Measurements from ENCODE around the gene ANKFN1. TPM values are rescaled to one million over a fixed set of nuclear protein-coding genes. Genes with fewer than 3 reads are reported as not detected.

ANKFN1 gene
- total RNA-seq, 1 donor from 2014 or later, result not detected

DNA sequence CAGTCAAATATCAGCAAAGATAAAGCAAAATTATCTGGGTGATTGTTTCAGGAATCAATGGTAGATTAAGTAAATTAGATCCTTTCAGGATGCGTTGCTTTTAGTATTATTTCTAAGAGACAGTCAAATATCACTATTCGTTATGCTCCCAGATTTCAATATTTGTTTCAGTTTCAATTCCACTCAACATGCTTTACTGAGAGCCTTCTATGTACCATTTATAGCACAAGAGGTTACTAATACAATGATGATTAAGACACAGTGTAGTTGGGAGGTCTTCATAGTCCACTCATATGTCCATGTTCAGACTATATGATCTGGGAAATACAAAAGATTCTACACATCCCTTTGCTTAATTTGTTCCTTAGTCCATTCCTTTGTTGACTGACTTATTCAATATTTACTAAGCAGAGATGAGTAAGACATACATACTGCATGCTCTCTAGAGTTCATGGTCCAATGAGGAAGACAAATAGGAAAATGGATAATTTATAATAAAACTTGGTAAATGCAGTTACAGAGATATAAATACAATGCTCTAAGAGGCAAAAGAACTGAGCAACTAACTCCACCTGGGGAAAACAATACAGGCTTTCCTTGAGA is 352.0 kb downstream of the ANKFN1 start:
- DNase-seq (ENCODE audit: low read depth in 2 of 2), result no peak

DNA sequence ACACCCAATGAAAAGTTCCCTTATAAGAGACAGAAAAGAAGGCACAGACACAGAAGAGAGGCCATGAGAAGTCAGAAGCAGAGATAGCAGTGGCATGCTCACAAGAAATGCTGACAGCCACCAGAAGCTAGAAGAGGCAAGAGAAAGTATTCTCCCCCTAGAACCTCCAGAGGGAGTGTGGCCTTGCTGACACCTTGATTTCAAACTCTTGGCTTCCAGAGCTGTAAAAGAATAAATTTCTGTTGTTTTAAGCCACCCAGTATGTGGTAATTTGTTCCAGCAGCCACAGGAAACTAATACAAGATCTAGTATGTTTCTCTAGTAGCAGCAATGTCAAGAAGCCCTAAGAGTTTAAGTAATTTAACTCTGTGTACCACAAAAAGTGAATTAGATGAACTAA is 353.1 kb downstream of the ANKFN1 start:
- DNase-seq (ENCODE audit: low read depth in 2 of 2), result no peak

DNA sequence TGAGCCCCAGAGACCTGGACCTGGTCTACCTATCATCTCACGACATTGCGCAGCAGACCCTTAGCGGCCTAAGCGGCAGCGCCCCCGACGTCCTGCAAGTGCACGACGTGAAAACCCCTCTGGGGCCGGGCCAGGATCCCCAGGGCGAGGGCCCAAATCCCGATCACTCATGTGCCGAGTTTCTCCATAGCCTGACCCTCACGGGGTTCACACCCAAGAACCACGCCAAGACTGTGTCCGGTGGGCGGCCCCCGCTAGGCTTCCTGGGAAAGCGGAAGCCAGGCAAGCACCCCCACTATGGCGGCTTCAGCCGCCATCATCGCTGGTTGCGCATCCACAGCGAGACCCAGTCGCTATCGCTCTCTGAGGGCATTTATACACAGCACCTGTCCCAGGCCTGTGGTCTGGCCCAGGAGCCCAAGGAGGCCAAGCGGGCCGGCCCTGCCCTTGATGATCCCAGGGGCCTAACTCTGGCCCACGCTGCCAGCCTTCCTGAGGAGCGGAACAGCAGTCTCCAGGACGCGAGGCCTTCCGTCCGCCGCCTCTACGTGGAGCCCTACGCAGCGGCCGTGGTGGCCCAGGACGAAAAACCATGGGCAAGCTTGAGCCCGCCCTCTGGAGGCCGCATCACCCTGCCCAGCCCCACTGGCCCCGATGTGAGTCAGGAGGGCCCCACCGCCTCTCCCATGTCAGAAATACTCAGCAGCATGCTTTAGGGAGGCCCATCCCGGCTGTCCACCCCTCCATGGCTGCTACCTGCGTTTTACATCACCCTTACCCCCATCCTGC is 357.5 kb downstream of the ANKFN1 start:
- DNase-seq (ENCODE audit: low read depth in 2 of 2), result no peak

DNA sequence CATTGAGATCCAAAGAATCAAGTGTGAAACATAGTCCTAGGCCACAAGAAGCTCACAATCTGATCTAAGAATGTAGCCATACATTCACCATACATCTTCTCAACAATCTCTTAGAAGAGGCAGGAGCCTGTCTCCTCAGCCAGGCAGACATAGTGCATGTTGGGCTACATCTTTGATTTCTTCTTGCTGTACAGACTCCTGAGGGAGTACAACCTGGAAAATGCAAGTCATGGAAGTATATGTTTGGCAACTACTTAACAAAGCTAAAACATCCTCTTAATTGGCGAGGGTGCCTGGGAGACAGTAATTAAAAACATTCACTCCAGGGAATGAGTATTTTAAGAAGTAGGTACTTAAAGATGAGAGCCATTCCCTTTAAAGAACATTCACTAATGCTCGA is 361.0 kb downstream of the ANKFN1 start:
- no peak for DNase-seq (ENCODE audit: low read depth in 2 of 2)

DNA sequence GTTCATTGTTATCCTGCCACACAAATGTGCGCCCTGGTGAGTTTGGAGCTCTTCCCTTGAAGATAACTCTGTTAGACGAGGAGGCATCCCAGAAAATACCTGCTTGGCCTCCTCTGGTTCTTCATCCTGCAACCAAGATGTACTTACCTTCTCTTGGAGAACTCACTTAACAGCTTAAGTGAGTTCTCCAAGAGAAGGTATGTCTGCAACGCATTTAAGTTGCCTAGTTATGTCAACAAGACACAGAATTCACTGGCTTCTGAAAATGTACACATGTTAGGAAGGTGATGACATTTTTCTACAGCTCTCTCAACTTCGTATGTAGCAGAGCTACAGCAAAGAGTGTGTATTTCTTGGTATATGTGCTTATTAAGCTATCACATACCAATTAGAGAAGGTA is 361.6 kb downstream of the ANKFN1 start:
- no peak for DNase-seq (ENCODE audit: low read depth in 2 of 2)

DNA sequence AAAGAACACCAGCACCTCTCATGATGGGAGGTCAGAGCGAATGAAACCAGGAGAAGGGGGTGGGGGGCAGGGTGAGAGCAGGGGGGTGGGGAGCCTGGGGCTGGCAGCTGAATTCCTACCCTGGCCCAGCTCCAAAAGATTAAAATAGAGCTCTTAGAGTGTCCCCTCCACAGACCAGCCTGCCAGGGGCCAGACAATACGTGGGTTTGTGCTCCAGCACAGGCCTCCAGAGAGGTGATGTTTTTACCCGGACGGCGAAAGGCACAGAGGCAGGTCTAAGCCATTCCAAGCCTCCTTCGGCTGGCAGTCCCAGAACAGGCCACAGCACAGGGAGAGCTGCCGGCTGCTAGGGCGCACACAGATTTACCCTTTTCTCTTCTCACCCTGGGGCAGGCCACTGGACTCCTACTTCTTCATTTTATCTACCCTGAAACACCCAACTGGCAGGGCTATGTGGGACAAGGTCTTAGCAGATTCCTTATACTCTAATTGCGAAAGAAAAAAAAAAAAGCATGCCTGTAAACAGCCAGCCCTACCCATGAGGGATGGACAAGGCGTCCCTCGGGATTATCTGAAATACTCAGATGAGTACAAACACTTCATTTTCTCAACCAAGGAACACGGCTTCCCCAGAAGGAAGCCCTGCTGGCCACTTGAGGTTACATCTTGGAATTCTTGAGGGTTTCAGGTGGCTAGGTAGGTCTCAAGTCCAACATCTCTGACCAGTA is 368.3 kb downstream of the ANKFN1 start:
- no peak for DNase-seq (ENCODE audit: low read depth in 2 of 2)

DNA sequence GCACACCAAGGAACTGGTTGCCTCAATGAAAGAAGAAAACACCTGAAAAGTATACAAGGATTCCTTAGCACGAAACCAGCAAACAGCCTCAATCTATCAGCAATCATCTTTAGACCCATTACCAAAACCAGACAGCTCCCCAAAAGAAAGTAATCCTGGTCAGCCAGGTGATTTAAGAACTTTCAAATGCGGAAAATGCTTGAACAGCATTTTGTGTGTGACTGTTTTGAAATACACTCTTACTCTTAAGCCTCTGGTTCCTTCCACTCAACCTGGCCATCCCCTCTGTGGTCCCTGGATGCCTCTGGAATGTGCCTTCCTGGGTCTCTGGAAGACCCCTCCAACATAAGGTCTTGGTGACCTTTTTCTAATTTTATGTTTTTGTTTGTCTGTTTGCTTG is 369.8 kb downstream of the ANKFN1 start:
- no peak for DNase-seq (ENCODE audit: low read depth in 2 of 2)

DNA sequence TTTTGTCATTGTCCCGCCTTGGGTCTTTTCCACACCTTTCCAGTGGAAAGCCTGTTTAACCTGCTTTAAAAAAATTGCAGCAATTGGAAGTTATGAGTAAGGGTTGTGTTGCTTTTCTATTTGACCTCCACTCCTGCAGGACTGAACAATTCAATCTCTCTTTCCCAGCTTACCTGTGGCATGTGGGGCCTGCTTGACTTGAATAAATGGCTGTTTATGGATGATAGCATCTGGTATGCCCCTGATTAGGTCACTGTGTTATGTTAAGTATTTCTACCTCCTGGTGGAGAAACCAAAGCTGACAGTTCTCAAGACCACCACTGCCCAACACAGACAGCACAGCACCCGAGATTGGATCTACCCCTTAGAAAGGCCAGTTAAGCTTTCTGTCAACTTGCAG is 375.4 kb downstream of the ANKFN1 start:
- no peak for DNase-seq (ENCODE audit: low read depth in 2 of 2)

DNA sequence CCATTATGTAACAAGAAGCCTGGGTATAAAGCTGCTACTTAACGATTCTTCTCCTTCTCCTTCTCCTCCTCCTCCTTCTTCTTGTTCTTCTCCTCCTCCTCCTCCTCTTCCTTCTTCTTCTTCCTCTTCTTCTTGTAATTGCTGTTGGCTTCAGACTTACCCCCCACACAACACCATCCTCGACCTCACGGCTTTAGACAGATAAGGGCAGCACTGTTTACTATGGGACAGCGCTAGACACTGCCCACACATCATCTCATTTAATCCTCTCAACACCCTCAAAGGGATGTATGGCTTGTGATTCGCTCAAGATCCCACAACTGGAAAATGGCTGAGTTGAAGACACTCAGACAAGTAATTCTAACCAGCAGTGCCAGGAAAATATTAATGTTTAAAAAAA is 379.7 kb downstream of the ANKFN1 start:
- no peak for DNase-seq (ENCODE audit: low read depth in 2 of 2)

DNA sequence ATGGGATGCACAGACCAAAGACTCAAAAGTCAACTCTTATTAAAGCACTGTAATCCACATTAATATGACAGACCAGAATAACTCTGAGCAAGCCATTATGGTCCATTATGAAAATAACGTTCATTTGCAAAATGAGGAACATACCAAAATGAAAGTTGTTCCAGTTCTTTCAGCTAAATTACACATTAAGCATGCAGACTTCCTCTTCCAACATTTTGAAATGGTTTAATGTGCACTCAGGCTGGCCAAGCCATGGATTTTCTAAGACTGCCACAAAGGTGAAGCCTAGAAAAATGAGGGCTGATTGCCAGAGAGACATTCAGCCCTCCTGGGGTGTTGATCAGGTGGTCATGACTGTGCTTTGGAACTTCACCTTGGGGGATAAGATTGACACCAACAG is 383.5 kb downstream of the ANKFN1 start:
- no peak for DNase-seq (ENCODE audit: low read depth in 2 of 2)

DNA sequence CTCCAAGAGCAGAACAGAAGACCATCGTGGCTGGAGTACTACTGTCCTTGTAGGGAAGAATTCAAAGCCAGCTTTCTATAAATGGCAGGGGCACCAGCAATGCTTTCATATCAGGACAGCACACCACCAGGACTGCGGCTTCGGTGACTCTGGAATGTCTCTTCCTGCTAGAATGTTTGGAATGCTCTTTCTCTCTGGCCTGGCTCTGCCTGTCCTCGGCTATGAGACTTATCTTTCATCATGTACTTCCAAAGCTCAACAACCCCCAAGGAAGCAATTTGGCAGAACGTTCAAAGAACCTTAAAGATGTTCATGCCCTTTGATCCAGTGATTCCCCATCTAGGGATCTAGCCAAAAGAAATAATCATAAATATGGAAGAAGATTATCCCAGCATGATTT is 387.6 kb downstream of the ANKFN1 start:
- no peak for DNase-seq (ENCODE audit: low read depth in 2 of 2)

DNA sequence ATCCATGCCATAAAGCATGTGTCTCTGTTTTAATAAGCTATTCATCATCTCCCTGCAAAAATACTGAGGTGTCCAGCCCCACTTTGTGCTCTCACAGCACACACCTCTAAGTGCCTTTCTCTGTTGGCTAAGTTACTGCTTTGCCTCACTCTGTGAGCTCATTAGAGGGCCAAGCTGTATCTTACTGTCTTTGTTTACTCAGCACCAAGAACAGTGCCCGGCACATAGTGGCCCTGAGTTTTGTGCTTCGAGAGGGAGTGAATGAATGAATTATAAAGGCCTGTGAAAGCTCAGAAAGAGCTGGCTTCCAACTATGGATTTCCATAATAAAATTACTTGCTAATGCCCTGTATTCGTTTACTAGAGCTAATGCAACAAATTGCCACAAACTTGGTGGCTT is 390.0 kb downstream of the ANKFN1 start:
- DNase-seq (ENCODE audit: low read depth in 2 of 2), result no peak

DNA sequence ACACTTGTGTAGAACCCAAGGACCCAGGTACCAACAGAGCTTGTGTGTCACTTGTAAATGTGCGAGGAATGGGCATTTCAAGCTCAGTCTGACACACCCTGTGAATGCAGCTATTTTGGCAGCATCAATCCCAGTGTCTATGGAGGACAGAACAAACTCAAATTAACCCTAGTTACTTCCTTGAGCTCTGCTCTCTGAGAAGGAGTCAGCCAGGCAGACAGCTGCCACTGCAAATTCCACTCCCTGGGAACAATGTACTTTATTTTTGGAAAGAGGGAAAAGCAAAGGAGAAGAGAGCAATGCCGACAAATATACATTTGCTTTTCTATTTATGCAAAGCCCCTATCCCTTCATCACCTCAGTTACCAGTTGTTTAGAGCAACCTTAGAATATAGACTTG is 391.8 kb downstream of the ANKFN1 start:
- DNase-seq (ENCODE audit: low read depth in 2 of 2), result no peak

DNA sequence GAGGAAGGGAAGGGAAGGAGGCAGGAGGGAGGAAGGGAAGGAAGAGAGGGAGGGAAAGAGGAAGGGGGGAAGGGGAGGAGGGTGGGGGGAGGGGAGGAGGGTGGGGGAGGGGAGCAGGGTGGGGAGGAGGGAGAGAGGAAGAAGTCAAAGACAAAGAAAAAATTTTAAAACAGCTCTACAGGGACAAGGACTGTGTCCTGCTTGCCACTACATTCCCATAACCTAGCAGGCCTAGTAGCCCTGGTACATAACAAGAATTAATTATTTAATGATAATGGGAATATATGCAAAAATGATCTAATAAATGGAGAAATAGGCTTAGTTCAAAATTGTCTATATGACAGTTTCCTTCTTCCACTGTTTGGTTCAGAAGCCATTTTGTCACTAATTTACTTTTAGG is 392.7 kb downstream of the ANKFN1 start:
- no peak for DNase-seq (ENCODE audit: low read depth in 2 of 2)

DNA sequence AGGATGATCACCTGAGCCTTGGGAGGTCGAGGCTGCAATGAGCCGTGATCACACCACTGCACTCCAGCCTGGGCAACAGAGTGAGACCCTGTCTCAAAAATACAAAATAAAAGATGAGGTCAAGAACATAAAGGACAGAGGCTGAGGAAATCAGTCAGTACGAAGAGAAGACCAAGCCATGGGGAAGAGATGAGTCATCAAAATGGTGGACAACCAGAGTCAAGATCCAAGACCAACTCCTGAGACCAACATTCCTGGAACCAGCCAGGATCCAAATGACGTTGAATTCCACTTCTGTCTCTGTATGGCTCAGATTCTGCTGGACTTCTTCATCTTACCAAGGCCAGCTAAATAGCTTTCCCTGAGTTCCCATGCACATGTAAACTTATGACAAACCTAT is 395.4 kb downstream of the ANKFN1 start:
- DNase-seq (ENCODE audit: low read depth in 2 of 2), result no peak

DNA sequence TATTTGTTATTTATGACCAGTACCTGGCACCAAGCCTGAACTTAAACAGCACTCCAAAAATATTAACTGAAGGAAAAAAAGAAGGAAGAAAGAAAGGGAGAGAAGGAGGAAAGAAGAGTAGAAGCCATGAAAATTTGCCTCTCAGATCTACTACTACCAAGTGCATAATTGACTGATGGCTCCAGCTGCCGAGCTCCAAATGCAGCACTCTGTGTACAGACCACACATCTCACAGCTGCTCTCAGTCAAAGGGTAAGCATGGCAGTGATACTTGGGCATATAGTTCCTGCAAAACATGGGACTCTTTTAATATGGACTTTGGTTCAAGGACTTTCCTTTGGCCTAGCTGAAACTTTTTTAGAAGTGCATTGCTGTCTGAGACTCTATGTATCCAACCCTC is 396.2 kb downstream of the ANKFN1 start:
- no peak for DNase-seq (ENCODE audit: low read depth in 2 of 2)

DNA sequence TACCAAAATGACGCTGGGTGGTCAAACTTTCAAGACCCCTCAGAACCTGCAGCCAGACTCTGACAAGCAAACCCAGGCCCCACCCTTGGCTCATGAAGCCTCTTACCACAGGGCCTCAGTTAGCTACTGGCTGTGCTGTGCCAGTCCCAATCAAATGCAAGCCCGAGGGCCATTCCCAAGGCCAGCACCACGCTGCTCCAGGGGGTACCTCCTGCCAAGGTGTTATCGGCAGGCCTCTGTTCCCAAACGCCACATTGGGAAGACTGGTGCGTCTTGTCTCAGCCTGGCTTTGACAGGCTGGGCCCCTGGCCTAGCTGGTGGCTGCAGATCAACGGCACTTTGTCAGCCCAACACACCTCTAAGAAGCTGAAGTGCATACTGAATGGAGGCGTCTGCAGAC is 404.4 kb downstream of the ANKFN1 start:
- DNase-seq (ENCODE audit: low read depth in 2 of 2), result no peak

DNA sequence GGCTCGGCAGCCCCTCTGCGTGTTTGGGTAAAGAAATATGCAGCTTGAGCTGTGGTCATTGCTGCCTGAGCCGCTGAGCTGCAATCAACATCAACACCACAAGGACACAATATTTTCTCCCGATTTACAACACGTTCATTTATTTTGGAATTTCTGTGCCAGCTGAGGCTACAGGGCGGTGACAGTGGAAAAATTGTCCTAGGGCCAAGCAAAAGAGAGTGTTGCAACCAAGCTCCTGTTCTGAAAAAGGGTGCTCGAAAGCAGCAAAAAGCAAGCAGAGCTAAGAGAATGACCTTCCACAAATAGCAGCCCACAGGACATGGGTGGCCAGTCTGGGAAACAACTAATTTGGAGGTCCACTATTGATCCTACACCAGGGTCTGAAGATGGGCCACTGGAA is 404.8 kb downstream of the ANKFN1 start:
- no peak for DNase-seq (ENCODE audit: low read depth in 2 of 2)

All from dermis microvascular lymphatic vessel endothelial cell (primary cell).